Coronary artery (tissue), 2 donors: Measurements from ENCODE around the gene SAMD5.

ENCODE experiments used
- DNase-seq: peaks from one replicate; pipeline ENCODE4 v3.0.0-alpha.2; 2017; ENCODE audit warnings: low spot score
- H3K27ac ChIP-seq, 2 donors: fragments of 200-600 bp; sonication (generic); one replicate each; pipeline ENCODE4 v1.5.1; 2016 to 2019
- H3K4me3 ChIP-seq: fragments of 200-600 bp; sonication (generic); 2 replicates; pipeline ENCODE4 v1.5.1; 2016; ENCODE audit warnings: mild to moderate bottlenecking, moderate library complexity
- TF ChIP-seq, protein P1 (sequence below): fragments of 200-600 bp; sonication (generic); IDR thresholded peaks from one replicate; pipeline ENCODE4 v1.5.1; 2019; ENCODE audit warnings: antibody characterized with exemption

Gene SAMD5

GRCh38 chr6:147588469-147588868, 80.0 kb downstream of the SAMD5 start:
- TF ChIP-seq, protein P1, sequence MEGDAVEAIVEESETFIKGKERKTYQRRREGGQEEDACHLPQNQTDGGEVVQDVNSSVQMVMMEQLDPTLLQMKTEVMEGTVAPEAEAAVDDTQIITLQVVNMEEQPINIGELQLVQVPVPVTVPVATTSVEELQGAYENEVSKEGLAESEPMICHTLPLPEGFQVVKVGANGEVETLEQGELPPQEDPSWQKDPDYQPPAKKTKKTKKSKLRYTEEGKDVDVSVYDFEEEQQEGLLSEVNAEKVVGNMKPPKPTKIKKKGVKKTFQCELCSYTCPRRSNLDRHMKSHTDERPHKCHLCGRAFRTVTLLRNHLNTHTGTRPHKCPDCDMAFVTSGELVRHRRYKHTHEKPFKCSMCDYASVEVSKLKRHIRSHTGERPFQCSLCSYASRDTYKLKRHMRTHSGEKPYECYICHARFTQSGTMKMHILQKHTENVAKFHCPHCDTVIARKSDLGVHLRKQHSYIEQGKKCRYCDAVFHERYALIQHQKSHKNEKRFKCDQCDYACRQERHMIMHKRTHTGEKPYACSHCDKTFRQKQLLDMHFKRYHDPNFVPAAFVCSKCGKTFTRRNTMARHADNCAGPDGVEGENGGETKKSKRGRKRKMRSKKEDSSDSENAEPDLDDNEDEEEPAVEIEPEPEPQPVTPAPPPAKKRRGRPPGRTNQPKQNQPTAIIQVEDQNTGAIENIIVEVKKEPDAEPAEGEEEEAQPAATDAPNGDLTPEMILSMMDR: no peak
- Histone ChIP-seq H3K27ac (no peak overlapping the region), H3K4me3 (no peak overlapping the region)
- DNase-seq: no peak

DNA sequence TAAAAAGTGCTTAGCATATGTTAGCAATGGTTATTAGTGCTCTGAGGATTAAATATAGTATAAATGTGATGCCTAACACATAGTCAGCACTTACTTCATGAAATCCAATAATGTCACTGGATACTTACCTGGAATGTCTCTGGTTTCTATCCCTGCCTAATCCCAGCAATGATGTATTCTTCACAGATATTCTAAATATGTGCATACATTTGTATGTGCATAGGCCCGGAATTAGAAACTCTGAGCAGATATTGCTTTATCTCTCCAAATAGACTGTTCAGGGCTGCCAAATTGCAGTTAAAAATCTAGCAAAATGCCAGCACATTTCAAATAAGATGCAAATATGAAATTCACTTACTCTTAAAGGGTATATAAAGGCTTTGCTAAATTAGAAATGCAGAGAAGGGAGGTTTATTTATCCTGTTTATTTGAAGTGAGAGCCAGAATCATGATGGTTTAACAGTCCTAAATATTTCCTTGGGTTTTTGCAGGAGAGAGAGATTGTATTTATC, 81.3 kb downstream of the SAMD5 start:
- Histone ChIP-seq H3K27ac (no peak overlapping the region), H3K4me3 (no peak overlapping the region)
- no peak for DNase-seq
- TF ChIP-seq, protein P1: no peak

DNA sequence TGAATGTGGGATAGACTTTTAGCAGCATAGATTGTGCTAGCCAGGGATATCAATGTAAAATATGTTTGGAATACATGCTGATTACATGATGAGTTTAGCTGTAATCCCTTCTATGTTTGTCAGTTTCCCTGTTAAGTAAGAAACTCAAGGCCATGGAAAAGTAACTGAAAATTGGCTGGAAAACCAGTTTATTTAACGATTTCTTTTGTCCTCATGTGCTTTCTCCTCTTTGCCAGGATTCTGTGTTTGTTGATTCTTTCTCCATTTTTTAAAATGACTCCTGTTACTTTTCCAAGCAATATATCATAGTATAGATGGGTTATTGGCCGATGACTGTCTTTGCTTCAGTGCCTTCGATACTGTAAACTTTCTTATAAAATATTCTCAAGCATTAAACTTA, 87.5 kb downstream of the SAMD5 start:
- DNase-seq: no peak
- Histone ChIP-seq H3K4me3 (no peak overlapping the region), H3K27ac (no peak overlapping the region)
- TF ChIP-seq, protein P1: no peak

DNA sequence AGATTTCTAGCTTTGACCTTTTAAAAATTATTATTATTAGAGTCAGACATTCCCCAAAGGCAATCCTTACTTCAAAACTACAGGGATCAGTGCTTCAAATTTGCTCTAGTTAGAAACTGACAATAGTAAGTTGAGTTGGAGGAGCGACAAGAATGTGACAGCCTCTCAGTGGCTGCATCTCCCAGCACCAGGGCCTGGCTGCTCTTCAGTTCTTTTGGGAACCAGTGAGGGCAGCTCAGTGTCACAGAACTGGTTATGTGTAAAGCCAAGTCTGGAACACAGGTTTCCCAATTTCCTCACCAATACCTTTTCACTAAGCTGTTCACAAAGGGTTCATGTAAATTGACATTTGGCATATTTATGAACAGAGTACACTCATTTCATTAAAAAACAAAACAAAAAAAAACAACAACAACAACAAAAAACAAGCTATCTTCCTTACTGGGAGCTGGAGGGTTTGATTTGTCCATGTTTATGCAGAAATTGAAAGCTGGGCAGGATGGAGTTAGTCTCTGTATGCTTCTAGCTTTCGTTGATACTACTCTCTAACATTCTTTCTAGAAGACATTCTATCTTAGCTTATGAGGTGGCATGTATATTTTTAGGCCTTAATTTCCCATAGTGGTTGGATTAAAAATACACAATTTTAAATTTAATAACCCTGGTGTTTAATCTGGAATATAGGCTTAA, 95.0 kb downstream of the SAMD5 start:
- no peak overlapping the region for H3K4me3 ChIP-seq
- TF ChIP-seq, protein P1: no peak
- no peak overlapping the region for H3K27ac ChIP-seq
- no peak for DNase-seq

- Histone ChIP-seq H3K27ac (no peak overlapping the region), H3K4me3 (no peak overlapping the region)
- TF ChIP-seq, protein P1: no peak
- DNase-seq: no peak
Observed at GRCh38 chr6:147604373-147604772, 95.9 kb downstream of the SAMD5 start.

- Histone ChIP-seq H3K27ac (no peak overlapping the region), H3K4me3 (no peak overlapping the region)
- TF ChIP-seq, protein P1: no peak
- no peak for DNase-seq
Observed at GRCh38 chr6:147611992-147612391, 103.5 kb downstream of the SAMD5 start.

- TF ChIP-seq, protein P1: no peak
- no peak for DNase-seq
- H3K27ac ChIP-seq: no peak overlapping the region
- no peak overlapping the region for H3K4me3 ChIP-seq
Observed at GRCh38 chr6:147614501-147614900, 106.0 kb downstream of the SAMD5 start.
